ENCODE results near the gene SARDH.
"Not testable (repeated sequence)": the region's sequence is repeated elsewhere in the genome, so short reads cannot be mapped to it uniquely, and the experiment has no call there.

SARDH gene

GRCh38 chr9:133760713-133761290 lies 22.6 kb upstream of the SARDH start:
- DNase-seq (ENCODE audit: low read depth): no peak

GRCh38 chr9:133759946-133760345 lies 21.8 kb upstream of the SARDH start:
- no peak for DNase-seq (ENCODE audit: low read depth)

GRCh38 chr9:133759146-133759900 lies 21.2 kb upstream of the SARDH start:
- no peak for DNase-seq (ENCODE audit: low read depth)

GRCh38 chr9:133758228-133758627 lies 20.1 kb upstream of the SARDH start:
- DNase-seq (ENCODE audit: low read depth): no peak

GRCh38 chr9:133754688-133755227 lies 16.6 kb upstream of the SARDH start:
- no peak for DNase-seq (ENCODE audit: low read depth)

GRCh38 chr9:133754187-133754586 lies 16.0 kb upstream of the SARDH start:
- DNase-seq (ENCODE audit: low read depth): no peak

GRCh38 chr9:133752739-133753446 lies 14.7 kb upstream of the SARDH start:
- DNase-seq (ENCODE audit: low read depth): no peak

GRCh38 chr9:133750982-133751649 lies 13.0 kb upstream of the SARDH start:
- no peak for DNase-seq (ENCODE audit: low read depth)

GRCh38 chr9:133747309-133747708 lies 9.2 kb upstream of the SARDH start:
- DNase-seq (ENCODE audit: low read depth): no peak

- not testable (repeated sequence) for DNase-seq (ENCODE audit: low read depth)
These were observed 6.4 kb upstream of the SARDH start for GRCh38 chr9:133744528-133744927.

GRCh38 chr9:133742849-133743444 lies 4.8 kb upstream of the SARDH start:
- peak; percentile 66 for DNase-seq (ENCODE audit: low read depth)

GRCh38 chr9:133742251-133742650 lies 4.1 kb upstream of the SARDH start:
- no peak for DNase-seq (ENCODE audit: low read depth)

- DNase-seq (ENCODE audit: low read depth): no peak
These were observed 3.6 kb upstream of the SARDH start for GRCh38 chr9:133741716-133742115.

GRCh38 chr9:133740911-133741310 lies 2.8 kb upstream of the SARDH start:
- no peak for DNase-seq (ENCODE audit: low read depth)

- no peak for DNase-seq (ENCODE audit: low read depth)
These were observed 1.5 kb upstream of the SARDH start for GRCh38 chr9:133739408-133740280.

- no peak for DNase-seq (ENCODE audit: low read depth)
These were observed 581 bp upstream of the SARDH start for GRCh38 chr9:133738640-133739225.

GRCh38 chr9:133737071-133737773 lies 930 bp downstream of the SARDH start:
- no peak for DNase-seq (ENCODE audit: low read depth)

- no peak for DNase-seq (ENCODE audit: low read depth)
These were observed 2.2 kb downstream of the SARDH start for GRCh38 chr9:133735931-133736330.

- no peak for DNase-seq (ENCODE audit: low read depth)
These were observed 2.8 kb downstream of the SARDH start for GRCh38 chr9:133735415-133735775.
